Vein endothelial cell (primary cell): ENCODE results near the gene MUC12. TPM values are rescaled to one million over a fixed set of nuclear protein-coding genes. Genes with fewer than 3 reads are reported as not detected.

Experiments
- small RNA-seq: library from RNA; depleted of rRNA; stranded (forward); fragments of <200 nt; gene quantifications from one replicate; pipeline ENCODE3, GENCODE V24; 2012
- total RNA-seq: library from RNA; depleted of rRNA; stranded (reverse); fragments of >200 nt; gene quantifications from 2 replicates; pipeline ENCODE4 v1.2.3, GENCODE V29; 2012

MUC12 gene, protein sequence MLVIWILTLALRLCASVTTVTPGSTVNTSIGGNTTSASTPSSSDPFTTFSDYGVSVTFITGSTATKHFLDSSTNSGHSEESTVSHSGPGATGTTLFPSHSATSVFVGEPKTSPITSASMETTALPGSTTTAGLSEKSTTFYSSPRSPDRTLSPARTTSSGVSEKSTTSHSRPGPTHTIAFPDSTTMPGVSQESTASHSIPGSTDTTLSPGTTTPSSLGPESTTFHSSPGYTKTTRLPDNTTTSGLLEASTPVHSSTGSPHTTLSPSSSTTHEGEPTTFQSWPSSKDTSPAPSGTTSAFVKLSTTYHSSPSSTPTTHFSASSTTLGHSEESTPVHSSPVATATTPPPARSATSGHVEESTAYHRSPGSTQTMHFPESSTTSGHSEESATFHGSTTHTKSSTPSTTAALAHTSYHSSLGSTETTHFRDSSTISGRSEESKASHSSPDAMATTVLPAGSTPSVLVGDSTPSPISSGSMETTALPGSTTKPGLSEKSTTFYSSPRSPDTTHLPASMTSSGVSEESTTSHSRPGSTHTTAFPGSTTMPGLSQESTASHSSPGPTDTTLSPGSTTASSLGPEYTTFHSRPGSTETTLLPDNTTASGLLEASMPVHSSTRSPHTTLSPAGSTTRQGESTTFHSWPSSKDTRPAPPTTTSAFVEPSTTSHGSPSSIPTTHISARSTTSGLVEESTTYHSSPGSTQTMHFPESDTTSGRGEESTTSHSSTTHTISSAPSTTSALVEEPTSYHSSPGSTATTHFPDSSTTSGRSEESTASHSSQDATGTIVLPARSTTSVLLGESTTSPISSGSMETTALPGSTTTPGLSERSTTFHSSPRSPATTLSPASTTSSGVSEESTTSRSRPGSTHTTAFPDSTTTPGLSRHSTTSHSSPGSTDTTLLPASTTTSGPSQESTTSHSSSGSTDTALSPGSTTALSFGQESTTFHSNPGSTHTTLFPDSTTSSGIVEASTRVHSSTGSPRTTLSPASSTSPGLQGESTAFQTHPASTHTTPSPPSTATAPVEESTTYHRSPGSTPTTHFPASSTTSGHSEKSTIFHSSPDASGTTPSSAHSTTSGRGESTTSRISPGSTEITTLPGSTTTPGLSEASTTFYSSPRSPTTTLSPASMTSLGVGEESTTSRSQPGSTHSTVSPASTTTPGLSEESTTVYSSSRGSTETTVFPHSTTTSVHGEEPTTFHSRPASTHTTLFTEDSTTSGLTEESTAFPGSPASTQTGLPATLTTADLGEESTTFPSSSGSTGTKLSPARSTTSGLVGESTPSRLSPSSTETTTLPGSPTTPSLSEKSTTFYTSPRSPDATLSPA (N-terminal part only)
- not detected in 2 replicates for total RNA-seq

DNA sequence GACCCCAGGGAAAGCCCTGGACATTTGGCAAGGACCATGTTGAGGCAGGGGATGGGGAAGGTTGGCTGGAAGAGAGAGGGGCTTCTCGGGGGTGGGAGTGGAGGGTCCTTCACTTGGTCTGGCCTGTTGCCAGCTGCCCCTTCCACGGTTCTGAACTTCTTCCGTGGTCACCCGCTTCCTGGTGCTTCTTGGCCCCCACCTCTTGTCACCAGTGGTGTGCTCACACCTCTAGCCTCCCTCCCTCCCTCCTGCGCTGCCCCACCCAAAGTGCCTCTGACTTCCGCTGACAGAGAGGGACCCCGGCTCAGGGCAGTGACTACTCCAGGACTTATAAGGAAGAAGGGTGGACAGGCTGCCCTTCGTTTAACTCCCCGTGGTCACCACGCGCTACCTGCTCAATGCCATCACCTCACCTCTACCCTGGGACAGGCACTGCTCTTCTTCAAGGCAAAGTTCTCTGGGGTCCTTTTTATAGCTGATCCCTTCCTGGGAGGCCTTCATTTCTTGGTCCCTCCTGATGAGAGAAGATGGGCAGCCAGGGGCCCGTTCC lies at the start of gene MUC12:
Gene MUC12 (plus strand): TSS at position 500 of the 550 bp plus-strand sequence. CDS start 58 bp downstream, outside the sequence.

DNA sequence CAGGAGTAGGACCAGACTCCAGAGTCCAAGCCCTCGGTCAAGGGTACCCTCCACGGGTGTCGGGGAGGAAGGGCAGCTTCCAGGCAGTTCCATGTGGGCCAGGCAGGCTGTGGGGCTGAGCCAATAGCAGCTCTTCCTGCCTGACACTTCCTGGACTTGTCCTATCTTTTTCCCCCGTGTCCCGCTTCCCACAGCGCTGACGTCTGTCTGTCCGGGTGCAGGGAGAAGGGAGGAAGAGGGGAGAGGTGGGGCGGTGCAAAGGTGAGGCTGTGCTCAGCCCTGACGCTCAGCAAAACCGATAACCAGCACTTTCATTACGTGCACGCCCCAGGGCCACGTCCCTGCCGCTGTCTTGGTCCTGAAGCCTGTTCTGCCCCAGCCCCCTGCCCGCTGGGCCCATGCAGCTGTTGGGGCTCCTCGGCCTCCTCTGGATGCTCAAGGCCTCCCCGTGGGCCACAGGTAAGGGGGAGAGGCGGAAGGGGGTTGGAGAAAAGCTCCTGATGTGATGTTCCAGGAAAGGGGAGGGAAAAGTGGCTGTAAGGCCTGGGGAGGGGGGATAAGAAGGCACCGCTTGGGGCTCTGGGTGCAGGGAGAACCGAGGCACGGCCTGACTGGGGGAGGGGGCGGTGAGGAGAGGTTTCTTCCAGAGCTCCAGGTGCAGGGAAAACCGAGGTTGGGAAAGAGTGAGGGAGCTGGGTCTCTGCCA lies 20.0 kb upstream of the MUC12 start, which contains the start of gene MUC3A:
Gene MUC3A (plus strand): TSS at position 308 of the 706 bp plus-strand sequence. CDS start 91 bp downstream, at position 399.

Small RNA genes within 50 kb of the gene (small RNA-seq; reads per million reads assigned to genes)
- not detected for gene RPS29P15

Other genes starting within 250 kb of the MUC12 start
- gene EPO, start 249.1 kb upstream of the MUC12 start, total RNA-seq, result not detected in 2 replicates
- gene ZAN, start 236.0 kb upstream of the MUC12 start, total RNA-seq, result not detected in 2 replicates
- gene EPHB4, start 142.0 kb upstream of the MUC12 start, total RNA-seq, result 389 and 468 TPM in 2 replicates
- 36.6 and 43.1 TPM in 2 replicates for gene SLC12A9, start 116.9 kb upstream of the MUC12 start, total RNA-seq
- 92.8 and 104 TPM in 2 replicates for gene TRIP6, start 102.2 kb upstream of the MUC12 start, total RNA-seq
- gene SRRT, start 94.5 kb upstream of the MUC12 start, total RNA-seq, result 47.6 and 59.8 TPM in 2 replicates
- gene UFSP1, start 79.8 kb upstream of the MUC12 start, total RNA-seq, result 2.5 and 2.9 TPM in 2 replicates
- 1.1 and 2.0 TPM in 2 replicates for gene ACHE, start 73.7 kb upstream of the MUC12 start, total RNA-seq
- gene MUC3A, start 20.0 kb upstream of the MUC12 start, total RNA-seq, result under 0.01 TPM in 1 of 2 replicates, not detected in the other
- gene MUC17, start 50.5 kb downstream of the MUC12 start, total RNA-seq, result not detected in 2 replicates
- 11.1 and 12.4 TPM in 2 replicates for gene TRIM56, start 115.9 kb downstream of the MUC12 start, total RNA-seq
- 2,259 and 4,238 TPM in 2 replicates for gene SERPINE1, start 157.5 kb downstream of the MUC12 start, total RNA-seq
- 149 and 181 TPM in 2 replicates for gene AP1S1, start 184.9 kb downstream of the MUC12 start, total RNA-seq
- gene VGF, start 196.0 kb downstream of the MUC12 start, total RNA-seq, result 0.10 TPM in 1 of 2 replicates, not detected in the other
- gene NAT16, start 210.7 kb downstream of the MUC12 start, total RNA-seq, result not detected in 2 replicates
- gene MOGAT3, start 231.5 kb downstream of the MUC12 start, total RNA-seq, result not detected in 2 replicates
- 80.8 and 85.3 TPM in 2 replicates for gene PLOD3, start 248.0 kb downstream of the MUC12 start, total RNA-seq
- 106 and 107 TPM in 2 replicates for gene ZNHIT1, start 248.6 kb downstream of the MUC12 start, total RNA-seq